ENCODE data around the gene HPS4. TPM values are rescaled to one million over a fixed set of nuclear protein-coding genes. Genes with fewer than 3 reads are reported as not detected.

The HPS4 gene
- polyA plus RNA-seq, 1 of the 3 experiments (the other 2 are of a cell fraction), result 22.5 TPM

- CTCF ChIA-PET, result interaction anchor here (1.0 to 1.6 kb wide), 2 partner anchors 9 to 103 kb away, joined by 5 read pairs; no protein-coding TSS in a partner anchor
- H3K9me2 ChIP-seq, result no peaks in the 10 kb centered on the region
- no peaks in the 10 kb centered on the region for H4K20me1 ChIP-seq (ENCODE audit: insufficient read depth)
- H3K79me2 ChIP-seq (ENCODE audit: insufficient read depth), result no peaks in the 10 kb centered on the region
- peak overlapping the region in 1 of 2 experiments; percentile 61; a peak in 3 of 4 replicates for H3K27ac ChIP-seq (ENCODE audit: low read depth in 2 of 2, low read length in 1 of 2)
- DNase-seq, result no peak
- peaks cover 0 to 7% of the 10 kb centered on the region in 2 experiments; a peak in 1 of 4 replicates for H3K4me1 ChIP-seq (ENCODE audit: control insufficient read depth in 1 of 2, insufficient read depth in 2 of 2, low read depth in 1 of 2, low read length in 1 of 2)
- no peaks in the 10 kb centered on the region for H3K9me3 ChIP-seq
- peaks cover 9% of the 10 kb centered on the region for H3F3A ChIP-seq (replicated peaks; ENCODE audit: insufficient read depth)
- no peak overlapping the region for H3K4me3 ChIP-seq (ENCODE audit: low read depth in 2 of 2, low read length in 1 of 2)
- H3K36me3 ChIP-seq (replicated peaks in 1 of 2; ENCODE audit: control insufficient read depth in 1 of 2, insufficient read depth in 2 of 2, low read length in 1 of 2), result peaks cover 40 to 84% of the 10 kb centered on the region in 2 experiments
- 100% methylated on average over 2 of the region's 2 CpGs for WGBS (ENCODE audit: low lambda C conversion rate)
- TF ChIP-seq TCF12 (IDR thresholded peaks at IDR 0.05) (no peak), MAX (IDR thresholded peaks at IDR 0.05; ENCODE audit: low read depth) (no peak), USF2 (IDR thresholded peaks at IDR 0.05; ENCODE audit: borderline replicate concordance, low read depth, low read length) (no peak), REST (IDR thresholded peaks at IDR 0.05; ENCODE audit: low read depth, low read length) (no peak), TAF1 (IDR thresholded peaks at IDR 0.05; ENCODE audit: borderline replicate concordance, low read depth, low read length) (no peak), SIN3A (IDR thresholded peaks at IDR 0.05; ENCODE audit: borderline replicate concordance, low read depth, low read length) (no peak), ZBTB33 (IDR thresholded peaks at IDR 0.05; ENCODE audit: borderline replicate concordance, low read depth) (no peak), ELF1 (IDR thresholded peaks at IDR 0.05) (no peak), NFIC (IDR thresholded peaks at IDR 0.05; ENCODE audit: borderline replicate concordance) (no peak)
- no peak overlapping the region for H3K9ac ChIP-seq
- POLR2A ChIA-PET, result no interaction called here
- 0 out of 2 replicates have a peak overlapping the region, but pooled peaks have one; percentile 3 for H3K4me2 ChIP-seq
- H3K27me3 ChIP-seq (ENCODE audit: insufficient read depth), result no peaks in the 10 kb centered on the region
- H2AFZ ChIP-seq (ENCODE audit: low read depth), result no peak overlapping the region
These were observed 12.8 kb downstream of the HPS4 start for GRCh38 chr22:26470807-26471206.

GRCh38 chr22:26466196-26466595 lies 17.4 kb downstream of the HPS4 start:
- H3K27ac ChIP-seq (ENCODE audit: low read depth in 2 of 2, low read length in 1 of 2), result no peak overlapping the region
- DNase-seq, result no peak
- peaks cover 0 to 4% of the 10 kb centered on the region in 2 experiments; a peak in 1 of 4 replicates for H3K4me1 ChIP-seq (ENCODE audit: control insufficient read depth in 1 of 2, insufficient read depth in 2 of 2, low read depth in 1 of 2, low read length in 1 of 2)
- peaks cover 35 to 90% of the 10 kb centered on the region in 2 experiments for H3K36me3 ChIP-seq (replicated peaks in 1 of 2; ENCODE audit: control insufficient read depth in 1 of 2, insufficient read depth in 2 of 2, low read length in 1 of 2)
- H3K9me2 ChIP-seq, result no peaks in the 10 kb centered on the region
- no peak for TF ChIP-seq RAD21 (IDR thresholded peaks at IDR 0.05; ENCODE audit: low read length)
- no peaks in the 10 kb centered on the region for H3K27me3 ChIP-seq (ENCODE audit: insufficient read depth)
- H3K9ac ChIP-seq, result no peak overlapping the region
- no peak overlapping the region for H2AFZ ChIP-seq (ENCODE audit: low read depth)
- CTCF ChIA-PET, result interaction anchor here (0.8 to 5.2 kb wide), 3 partner anchors 15 to 182 kb away, joined by 3 to 31 read pairs (median 3); no protein-coding TSS in a partner anchor
- no peak overlapping the region for H3K4me2 ChIP-seq
- H4K20me1 ChIP-seq (ENCODE audit: insufficient read depth), result no peaks in the 10 kb centered on the region
- H3F3A ChIP-seq (replicated peaks; ENCODE audit: insufficient read depth), result peaks cover 3% of the 10 kb centered on the region
- no peak overlapping the region for H3K4me3 ChIP-seq (ENCODE audit: low read depth in 2 of 2, low read length in 1 of 2)
- 98% methylated on average over 5 of the region's 5 CpGs for WGBS (ENCODE audit: low lambda C conversion rate)
- H3K79me2 ChIP-seq (ENCODE audit: insufficient read depth), result no peaks in the 10 kb centered on the region
- no peaks in the 10 kb centered on the region for H3K9me3 ChIP-seq
- POLR2A ChIA-PET, result no interaction called here

Data from SK-N-SH (cell line).